ENCODE results near the gene NECTIN1.

The NECTIN1 gene

DNA sequence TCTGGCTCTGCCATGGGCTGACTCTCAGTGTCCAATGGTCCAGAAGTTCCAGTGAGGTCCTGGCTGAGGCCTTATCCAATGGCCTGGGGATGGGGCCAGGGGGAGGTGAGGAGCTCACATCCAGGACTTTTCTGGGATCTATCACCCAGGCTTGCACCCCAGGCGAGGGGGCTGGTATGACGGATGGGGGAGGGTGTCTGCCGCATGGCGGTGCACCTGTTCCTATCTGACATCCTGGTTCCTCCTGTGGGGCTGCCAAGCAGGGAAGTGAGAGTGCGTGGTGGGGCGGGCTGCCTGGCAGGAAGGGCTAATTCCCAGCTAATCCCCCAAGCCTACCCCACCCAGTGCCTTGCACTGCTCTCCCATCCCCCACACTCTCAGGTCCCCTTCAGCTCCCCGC is 102.1 kb downstream of the NECTIN1 start:
- H3K27ac ChIP-seq, result no peak overlapping the region
- TF ChIP-seq, protein P1, sequence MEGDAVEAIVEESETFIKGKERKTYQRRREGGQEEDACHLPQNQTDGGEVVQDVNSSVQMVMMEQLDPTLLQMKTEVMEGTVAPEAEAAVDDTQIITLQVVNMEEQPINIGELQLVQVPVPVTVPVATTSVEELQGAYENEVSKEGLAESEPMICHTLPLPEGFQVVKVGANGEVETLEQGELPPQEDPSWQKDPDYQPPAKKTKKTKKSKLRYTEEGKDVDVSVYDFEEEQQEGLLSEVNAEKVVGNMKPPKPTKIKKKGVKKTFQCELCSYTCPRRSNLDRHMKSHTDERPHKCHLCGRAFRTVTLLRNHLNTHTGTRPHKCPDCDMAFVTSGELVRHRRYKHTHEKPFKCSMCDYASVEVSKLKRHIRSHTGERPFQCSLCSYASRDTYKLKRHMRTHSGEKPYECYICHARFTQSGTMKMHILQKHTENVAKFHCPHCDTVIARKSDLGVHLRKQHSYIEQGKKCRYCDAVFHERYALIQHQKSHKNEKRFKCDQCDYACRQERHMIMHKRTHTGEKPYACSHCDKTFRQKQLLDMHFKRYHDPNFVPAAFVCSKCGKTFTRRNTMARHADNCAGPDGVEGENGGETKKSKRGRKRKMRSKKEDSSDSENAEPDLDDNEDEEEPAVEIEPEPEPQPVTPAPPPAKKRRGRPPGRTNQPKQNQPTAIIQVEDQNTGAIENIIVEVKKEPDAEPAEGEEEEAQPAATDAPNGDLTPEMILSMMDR (conservative IDR thresholded peaks at IDR 0.05), result no peak

DNA sequence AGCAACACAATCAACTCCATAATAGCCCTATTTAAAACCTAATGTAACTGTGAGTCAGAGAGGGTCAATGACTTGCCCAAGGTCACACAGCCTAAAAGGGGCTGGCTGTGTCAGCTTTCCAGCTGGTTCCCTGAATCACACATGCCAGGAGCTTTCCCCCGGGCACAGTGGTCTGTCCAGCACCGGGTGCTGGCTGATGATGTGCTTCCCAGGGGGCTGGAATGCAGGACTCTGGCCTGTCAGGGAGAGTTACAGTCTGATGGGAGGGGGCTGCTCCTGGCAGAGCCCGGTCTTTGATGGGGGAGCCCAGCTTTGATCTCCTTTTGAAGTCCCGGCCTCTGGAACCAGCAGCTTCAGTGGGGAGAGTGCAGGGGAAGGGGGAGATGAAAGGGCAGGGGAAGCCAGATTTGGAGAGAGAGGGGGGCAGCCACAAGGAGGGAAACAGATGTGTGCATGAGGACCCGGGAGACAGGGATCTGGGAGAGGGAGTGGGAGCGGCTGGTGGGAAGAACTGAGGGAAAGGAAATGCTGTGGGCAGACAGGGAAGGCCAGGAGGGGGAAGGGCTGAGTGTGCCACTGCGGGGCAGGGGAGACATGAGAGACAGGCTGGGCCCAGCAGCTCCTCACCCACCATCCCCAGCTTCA is 102.7 kb downstream of the NECTIN1 start:
- TF ChIP-seq, protein P1 (conservative IDR thresholded peaks at IDR 0.05), result no peak
- H3K27ac ChIP-seq, result no peak overlapping the region

DNA sequence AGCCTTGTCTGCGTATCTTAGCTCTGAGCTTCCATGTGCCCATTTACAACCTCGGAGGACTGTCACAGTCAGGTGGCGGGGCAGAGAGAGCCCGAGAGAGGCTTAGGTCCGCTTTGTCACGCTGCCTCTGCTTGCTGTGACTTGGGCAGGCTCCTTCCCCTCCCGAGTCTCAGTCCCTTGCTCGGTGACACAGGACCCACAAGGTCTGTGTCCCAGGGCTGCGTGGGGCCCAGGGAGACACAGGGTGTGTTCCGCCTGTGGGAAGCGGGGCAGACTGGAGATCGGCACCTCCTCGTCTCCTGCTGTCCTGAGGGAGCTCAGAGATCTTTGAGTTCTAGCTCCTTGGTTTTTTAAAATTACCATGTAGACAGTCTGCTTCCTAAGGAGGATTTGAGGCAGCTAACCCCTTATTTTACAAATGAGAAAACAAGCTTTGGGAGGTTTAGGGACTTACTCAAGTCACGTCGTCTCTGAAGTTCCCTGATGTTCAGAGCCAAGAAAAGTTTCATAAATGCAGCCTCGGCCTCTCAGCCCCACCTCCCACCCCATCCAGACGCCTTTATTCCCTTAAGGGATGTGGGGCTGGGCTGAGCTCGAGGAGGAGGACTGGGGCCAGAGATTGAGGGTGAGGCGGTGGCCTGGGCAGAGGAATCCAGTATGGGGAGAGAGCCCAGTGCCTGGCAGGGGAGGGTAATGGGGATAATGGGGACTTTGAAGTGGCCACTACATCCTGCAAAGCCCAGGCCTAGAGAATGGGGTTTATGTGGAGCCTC is 103.6 kb downstream of the NECTIN1 start:
- TF ChIP-seq, protein P1 (conservative IDR thresholded peaks at IDR 0.05), result no peak
- H3K27ac ChIP-seq, result no peak overlapping the region

DNA sequence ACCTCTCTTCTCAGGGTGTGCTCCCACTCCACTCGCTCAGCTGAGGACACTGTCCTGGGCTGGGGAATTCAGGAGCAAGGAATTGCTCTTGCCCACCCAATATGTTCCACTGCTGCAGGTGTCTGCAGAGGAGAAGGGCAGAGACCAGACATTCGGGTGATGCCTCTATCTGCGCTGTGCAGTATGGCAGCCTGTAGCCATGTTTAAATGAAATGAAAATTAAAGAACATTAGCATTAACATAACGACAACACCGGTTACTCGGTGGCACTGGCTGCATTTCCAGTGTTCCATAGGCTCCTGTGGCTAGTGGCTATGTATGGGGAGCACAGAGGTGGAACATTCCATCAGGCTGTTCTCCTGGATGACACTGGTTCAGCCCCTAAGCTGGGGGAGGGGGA is 104.4 kb downstream of the NECTIN1 start:
- no peak overlapping the region for H3K27ac ChIP-seq
- TF ChIP-seq, protein P1 (conservative IDR thresholded peaks at IDR 0.05), result no peak

DNA sequence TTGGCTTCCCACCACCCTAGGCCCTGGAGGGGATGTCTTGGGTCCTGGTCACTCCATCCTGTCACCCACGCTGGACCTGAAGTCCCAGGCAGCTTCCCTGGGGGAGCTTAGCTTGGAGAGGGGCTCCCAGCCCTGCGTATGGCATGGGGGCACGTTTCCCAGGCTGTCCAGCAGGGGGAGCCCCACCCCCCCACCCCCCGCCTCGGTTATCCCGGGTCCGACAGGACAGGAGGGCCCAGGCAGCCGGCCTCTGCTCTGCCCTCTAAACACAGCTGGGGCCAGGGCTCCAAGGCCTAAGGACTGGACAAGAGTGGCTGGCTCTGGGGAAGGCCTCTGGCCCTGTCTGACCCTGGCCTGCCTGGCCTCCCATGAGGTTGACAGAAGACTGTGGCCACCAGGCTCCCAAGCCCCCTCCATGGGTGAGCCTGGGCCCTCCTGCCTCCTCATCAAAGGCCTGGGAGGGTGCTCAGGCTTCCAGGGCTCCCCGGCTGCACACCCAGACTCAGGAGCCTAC is 104.8 kb downstream of the NECTIN1 start:
- no peak overlapping the region for H3K27ac ChIP-seq
- TF ChIP-seq, protein P1 (conservative IDR thresholded peaks at IDR 0.05), result peak; percentile 79

DNA sequence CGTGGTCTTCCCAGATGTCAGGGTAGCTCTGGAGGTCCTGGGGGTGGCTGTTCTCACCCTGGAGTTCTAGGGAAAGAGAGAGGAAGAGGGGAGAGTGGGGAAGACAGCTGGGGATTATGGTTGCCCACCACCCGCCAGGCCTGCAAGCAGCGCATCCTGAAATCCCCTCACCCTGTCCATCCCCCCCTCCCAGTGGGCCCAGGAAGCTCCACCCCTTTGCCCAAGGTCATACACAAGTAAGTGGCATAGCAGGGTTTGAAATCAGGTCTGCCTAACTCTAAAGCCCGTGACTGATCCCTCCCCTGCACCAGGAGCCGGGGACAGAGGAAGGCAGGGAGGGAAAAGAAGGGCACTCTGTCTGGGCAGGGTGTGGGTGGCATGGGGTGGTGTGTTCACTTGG is 105.3 kb downstream of the NECTIN1 start:
- TF ChIP-seq, protein P1 (conservative IDR thresholded peaks at IDR 0.05), result no peak
- H3K27ac ChIP-seq, result no peak overlapping the region

DNA sequence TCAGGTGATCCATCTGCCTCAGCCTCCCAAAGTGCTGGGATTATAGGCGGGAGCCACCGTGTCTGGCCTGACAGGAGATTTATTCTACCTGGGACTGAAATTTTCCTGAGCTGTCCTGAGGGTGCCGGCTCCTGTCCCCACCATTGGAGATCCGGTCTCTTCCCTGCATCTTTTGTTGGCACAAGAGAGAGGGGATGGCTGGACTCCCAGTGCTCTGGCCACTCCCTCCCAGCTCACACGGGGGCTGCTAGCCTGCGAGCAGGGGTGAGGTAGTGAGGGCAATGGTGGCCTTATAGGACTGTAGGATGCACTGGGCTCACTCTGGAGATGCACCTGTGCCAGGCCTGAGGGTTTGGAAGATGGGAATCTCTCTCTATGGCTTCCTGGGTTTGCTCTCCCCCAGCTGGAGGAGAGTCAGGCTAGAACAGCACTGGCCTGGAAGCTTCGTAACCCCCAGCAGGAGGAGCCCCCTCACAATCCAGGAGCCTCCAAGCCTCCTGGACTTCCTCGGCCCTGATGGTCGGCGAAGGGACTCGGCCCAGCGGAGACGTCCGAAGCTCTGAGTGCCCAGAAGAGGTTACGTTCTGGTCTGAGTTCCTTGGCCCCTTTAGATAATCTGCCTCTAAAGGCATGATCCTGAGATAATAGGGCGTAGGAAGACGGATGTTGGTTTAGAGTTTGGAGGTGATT is 106.4 kb downstream of the NECTIN1 start:
- H3K27ac ChIP-seq, result no peak overlapping the region
- TF ChIP-seq, protein P1 (conservative IDR thresholded peaks at IDR 0.05), result no peak
